ENCODE data around the gene OR5B17. TPM values are rescaled to one million over a fixed set of nuclear protein-coding genes. Genes with fewer than 3 reads are reported as not detected.

OR5B17 gene
- total RNA-seq, 6 donors from 2014 or later = not detected

DNA sequence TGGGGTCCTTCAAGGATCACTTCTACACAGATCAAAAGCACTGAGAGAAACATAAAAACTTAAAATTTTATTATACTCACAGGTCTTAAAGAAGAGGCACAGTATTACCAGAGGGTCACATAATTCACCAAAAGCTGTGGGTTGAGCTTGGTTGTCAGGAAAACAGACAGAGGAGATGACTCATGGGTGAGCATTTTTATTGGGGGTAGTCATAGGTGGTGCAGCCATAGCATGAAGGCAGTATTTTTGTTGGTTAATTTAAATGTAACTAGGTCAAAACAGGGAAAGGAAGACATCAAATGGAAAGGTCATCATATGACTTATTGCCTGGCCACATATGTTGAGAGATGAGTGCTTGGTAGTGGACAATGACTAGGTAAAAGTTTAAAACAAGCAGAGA, 24.2 kb downstream of the OR5B17 start:
- ATAC-seq (ENCODE audit: low FRiP score in 2 of 2) = no peak
- no peaks in the 10 kb centered on the region for H3K27me3 ChIP-seq
- no peak for DNase-seq
- H3K27ac ChIP-seq = no peak overlapping the region
- H3K9me3 ChIP-seq = no peaks in the 10 kb centered on the region
- TF ChIP-seq POLR2A (IDR thresholded peaks at IDR 0.05) (no peak), EP300 (IDR thresholded peaks at IDR 0.05) (no peak), POLR2AphosphoS5 (IDR thresholded peaks at IDR 0.05) (no peak)
- TF ChIP-seq, protein P1, sequence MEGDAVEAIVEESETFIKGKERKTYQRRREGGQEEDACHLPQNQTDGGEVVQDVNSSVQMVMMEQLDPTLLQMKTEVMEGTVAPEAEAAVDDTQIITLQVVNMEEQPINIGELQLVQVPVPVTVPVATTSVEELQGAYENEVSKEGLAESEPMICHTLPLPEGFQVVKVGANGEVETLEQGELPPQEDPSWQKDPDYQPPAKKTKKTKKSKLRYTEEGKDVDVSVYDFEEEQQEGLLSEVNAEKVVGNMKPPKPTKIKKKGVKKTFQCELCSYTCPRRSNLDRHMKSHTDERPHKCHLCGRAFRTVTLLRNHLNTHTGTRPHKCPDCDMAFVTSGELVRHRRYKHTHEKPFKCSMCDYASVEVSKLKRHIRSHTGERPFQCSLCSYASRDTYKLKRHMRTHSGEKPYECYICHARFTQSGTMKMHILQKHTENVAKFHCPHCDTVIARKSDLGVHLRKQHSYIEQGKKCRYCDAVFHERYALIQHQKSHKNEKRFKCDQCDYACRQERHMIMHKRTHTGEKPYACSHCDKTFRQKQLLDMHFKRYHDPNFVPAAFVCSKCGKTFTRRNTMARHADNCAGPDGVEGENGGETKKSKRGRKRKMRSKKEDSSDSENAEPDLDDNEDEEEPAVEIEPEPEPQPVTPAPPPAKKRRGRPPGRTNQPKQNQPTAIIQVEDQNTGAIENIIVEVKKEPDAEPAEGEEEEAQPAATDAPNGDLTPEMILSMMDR (IDR thresholded peaks at IDR 0.05) = no peak
- no peak overlapping the region for H3K4me3 ChIP-seq
- H3K36me3 ChIP-seq = no peaks in the 10 kb centered on the region
- no peaks in the 10 kb centered on the region for H3K4me1 ChIP-seq

DNA sequence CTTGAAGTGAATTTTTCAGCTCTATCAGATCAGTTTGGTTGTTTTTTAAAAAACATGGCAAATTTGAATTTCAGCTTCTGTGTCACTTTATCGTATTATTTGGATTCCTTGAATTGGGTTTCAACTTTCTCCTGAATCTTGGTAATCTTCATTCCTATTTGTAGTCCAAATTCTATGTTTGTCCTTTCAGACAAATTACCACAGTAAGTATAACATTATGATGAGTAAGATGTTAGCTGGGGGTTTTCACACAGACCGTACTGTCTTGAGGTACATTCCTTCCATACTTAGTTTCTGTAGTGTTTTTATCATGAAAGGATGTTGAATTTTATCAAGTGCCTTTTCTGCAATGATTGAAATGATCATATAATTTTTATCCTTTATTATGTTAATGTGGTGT, 28.0 kb downstream of the OR5B17 start:
- H3K9me3 ChIP-seq = peaks cover 0 to 4% (median 0%) of the 10 kb centered on the region in 4 donors
- H3K4me3 ChIP-seq = no peak overlapping the region
- TF ChIP-seq, protein P1 (IDR thresholded peaks at IDR 0.05) = no peak
- TF ChIP-seq POLR2A (IDR thresholded peaks at IDR 0.05) (no peak), EP300 (IDR thresholded peaks at IDR 0.05) (no peak), POLR2AphosphoS5 (IDR thresholded peaks at IDR 0.05) (no peak)
- WGBS, 2 donors = 90 to 92% methylated on average over 2 of the region's 2 CpGs
- H3K27ac ChIP-seq = no peak overlapping the region
- no peaks in the 10 kb centered on the region for H3K27me3 ChIP-seq
- no peak for ATAC-seq (ENCODE audit: low FRiP score in 2 of 2)
- no peaks in the 10 kb centered on the region for H3K4me1 ChIP-seq
- DNase-seq = no peak
- H3K36me3 ChIP-seq = no peaks in the 10 kb centered on the region

DNA sequence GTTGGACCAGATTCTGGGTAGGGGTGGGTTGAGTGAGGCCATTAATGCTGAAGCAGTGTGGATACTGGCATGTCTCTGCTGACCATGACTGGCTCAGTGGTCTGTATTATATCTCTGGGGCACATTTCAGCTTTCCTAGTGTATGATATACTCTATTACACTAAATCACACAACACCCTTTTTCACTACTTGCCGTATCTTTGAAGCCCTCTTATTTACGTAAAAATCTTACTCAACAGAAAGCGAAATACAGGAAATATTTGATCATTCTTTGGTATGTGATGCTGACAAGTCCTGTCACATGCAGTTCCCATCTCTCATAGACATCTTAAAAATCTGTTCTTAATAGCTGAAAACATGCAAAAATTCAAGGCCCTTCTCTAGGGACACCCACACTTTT, 40.3 kb downstream of the OR5B17 start:
- no peak for DNase-seq
- 28 to 50% methylated on average over 3 of the region's 3 CpGs for WGBS, 2 donors
- no peak for TF ChIP-seq POLR2AphosphoS5 (IDR thresholded peaks at IDR 0.05)
- TF ChIP-seq EP300 (IDR thresholded peaks at IDR 0.05) = no peak
- TF ChIP-seq, protein P1 (IDR thresholded peaks at IDR 0.05) = no peak
- no peak for TF ChIP-seq POLR2A (IDR thresholded peaks at IDR 0.05)
- no peak for ATAC-seq (ENCODE audit: low FRiP score in 2 of 2)
- H3K4me3 ChIP-seq = no peak overlapping the region
- no peaks in the 10 kb centered on the region for H3K4me1 ChIP-seq
- H3K9me3 ChIP-seq = no peaks in the 10 kb centered on the region
- H3K36me3 ChIP-seq = no peaks in the 10 kb centered on the region
- H3K27me3 ChIP-seq = no peaks in the 10 kb centered on the region
- H3K27ac ChIP-seq = no peak overlapping the region

DNA sequence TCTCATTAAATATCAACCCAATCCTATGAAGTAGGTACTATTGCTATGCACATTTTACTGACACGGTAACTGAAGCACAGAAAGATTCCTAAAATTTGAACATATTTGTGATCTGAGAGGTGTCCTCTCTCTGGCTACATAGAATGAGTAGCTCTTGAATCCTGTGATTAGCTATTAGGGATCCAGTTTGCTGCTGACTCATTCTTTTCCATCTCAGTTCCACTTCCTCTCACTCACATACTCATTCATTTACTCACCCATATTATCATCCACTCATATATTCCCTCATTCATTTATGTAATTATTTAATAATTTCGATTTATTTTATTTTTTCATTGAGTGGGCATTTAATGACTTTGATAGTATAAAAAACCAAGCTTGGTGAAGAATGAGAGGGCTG, 42.7 kb downstream of the OR5B17 start:
- H3K4me3 ChIP-seq = no peak overlapping the region
- H3K36me3 ChIP-seq = no peaks in the 10 kb centered on the region
- no peaks in the 10 kb centered on the region for H3K4me1 ChIP-seq
- DNase-seq (no peak), ATAC-seq (ENCODE audit: low FRiP score in 2 of 2) (no peak)
- 73 to 78% methylated on average over 2 of the region's 2 CpGs for WGBS, 2 donors
- H3K9me3 ChIP-seq = no peaks in the 10 kb centered on the region
- no peaks in the 10 kb centered on the region for H3K27me3 ChIP-seq
- TF ChIP-seq POLR2A (IDR thresholded peaks at IDR 0.05) (no peak), EP300 (IDR thresholded peaks at IDR 0.05) (no peak), POLR2AphosphoS5 (IDR thresholded peaks at IDR 0.05) (no peak)
- TF ChIP-seq, protein P1 (IDR thresholded peaks at IDR 0.05) = no peak
- H3K27ac ChIP-seq = no peak overlapping the region

Other genes starting within 250 kb of the OR5B17 start
- not detected for gene OR9I1, start 233.5 kb downstream of the OR5B17 start, total RNA-seq
- not detected for gene OR9Q2, start 170.0 kb downstream of the OR5B17 start, total RNA-seq
- gene OR1S2, start 154.9 kb downstream of the OR5B17 start, total RNA-seq = not detected
- gene OR1S1, start 146.3 kb downstream of the OR5B17 start, total RNA-seq = under 1 TPM in 1 of 6 donors, not detected in 5; 0.61 TPM
- not detected for gene OR10Q1, start 130.2 kb downstream of the OR5B17 start, total RNA-seq
- not detected for gene OR10W1, start 90.8 kb downstream of the OR5B17 start, total RNA-seq
- gene OR5B3, start 47.8 kb upstream of the OR5B17 start, total RNA-seq = not detected
- gene OR5B2, start 69.1 kb upstream of the OR5B17 start, total RNA-seq = not detected
- gene OR5B12, start 83.2 kb upstream of the OR5B17 start, total RNA-seq = not detected
- not detected for gene OR5B21, start 149.0 kb upstream of the OR5B17 start, total RNA-seq
- gene LPXN, start 216.8 kb upstream of the OR5B17 start, total RNA-seq = 10 to 100 TPM; 17.2 to 52.8 (median 34.1) TPM
- 10 to 100 TPM; 21.0 to 53.2 (median 40.9) TPM for gene ZFP91, start 220.0 kb upstream of the OR5B17 start, total RNA-seq